A549 (cell line): ENCODE data around the gene RBM6. TPM values are rescaled to one million over a fixed set of nuclear protein-coding genes. Genes with fewer than 3 reads are reported as not detected.
A peak's percentile ranks its signal among the peaks of the same experiment; 100 is the strongest.
"Not testable (repeated sequence)": the region's sequence is repeated elsewhere in the genome, so short reads cannot be mapped to it uniquely, and the experiment has no call there.

Experiments used
- ATAC-seq, 2 experiments: fragments of 200-7000 bp in 1 of 2; fragments of >200 bp in 1 of 2; cut with Nextera tagmentation in 1 of 2; cut with Tn5 transposase in 1 of 2; 3 replicates each; pipeline versions ENCODE4 v1.8.0 to v1.9.1; 2018 to 2020; ENCODE audit warnings: mild to moderate bottlenecking in 1 of 2, moderate library complexity in 1 of 2
- CTCF ChIA-PET: fragments of 300-600 bp; sonication (Branson Sonifier 250); formaldehyde crosslinking; extraction: SDS; loops from one replicate; lab custom pipeline; 2021; ENCODE audit warnings: antibody characterized with exemption, inconsistent platforms; lab: Yijun Ruan, JAX
- POLR2A ChIA-PET: fragments of 350-600 bp; formaldehyde crosslinking; extraction: SDS; loops from one replicate; lab custom pipeline; 2021; ENCODE audit warnings: antibody characterized with exemption, inconsistent platforms; lab: Yijun Ruan, JAX
- DNase-seq, 2 experiments: peaks; one replicate each; pipeline versions ENCODE4 v3.0.0 to v3.0.0-alpha.2; 2011 to 2016; ENCODE audit warnings: low read depth in 1 of 2, low spot score in 1 of 2
- FAIRE-seq: peaks from 2 replicates; lab custom pipeline; 2011; peaks lifted over from hg19 to GRCh38; lab: Jason Lieb, UNC
- H3K27ac ChIP-seq, 2 experiments: fragments of >200 bp; sonication (Bioruptor Twin); formaldehyde crosslinking; 3 replicates each; pipeline ENCODE4 v1.5.1; 2016 to 2017
- H3K4me1 ChIP-seq: fragments of >200 bp; sonication (Bioruptor Twin); formaldehyde crosslinking; 3 replicates; pipeline ENCODE4 v1.6.1; 2016
- H3K4me2 ChIP-seq: fragments of >200 bp; sonication (Bioruptor Twin); formaldehyde crosslinking; 3 replicates; pipeline ENCODE4 v1.6.1; 2016
- H3K4me3 ChIP-seq: fragments of >200 bp; sonication (Bioruptor Twin); formaldehyde crosslinking; 3 replicates; pipeline ENCODE4 v1.5.1; 2016
- H3K9me3 ChIP-seq: fragments of >200 bp; sonication (Bioruptor Twin); formaldehyde crosslinking; 3 replicates; pipeline ENCODE4 v1.6.1; 2016
- CBX2 ChIP-seq: fragments of 200-600 bp; sonication (generic); IDR thresholded peaks from 2 replicates; pipeline ENCODE4 v1.6.1; 2016; ENCODE audit warnings: low read depth, mild to moderate bottlenecking, borderline replicate concordance
- CBX8 ChIP-seq: fragments of 200-600 bp; sonication (generic); IDR thresholded peaks from 2 replicates; pipeline ENCODE4 v1.6.1; 2016
- CEBPB ChIP-seq, 2 experiments: fragments of >200 bp in 1 of 2; sonication (Bioruptor Twin) in 1 of 2; formaldehyde crosslinking in 1 of 2; IDR thresholded peaks; 2 replicates each; pipeline ENCODE4 v1.6.1; 2012 to 2016
- EHF ChIP-seq: fragments of 250-450 bp; sonication (Bioruptor Pico); IDR thresholded peaks from 2 replicates; pipeline ENCODE4 v1.5.0; 2020; ENCODE audit warnings: mild to moderate bottlenecking
- ESRRA ChIP-seq: fragments of 150-350 bp; IDR thresholded peaks from 2 replicates; pipeline ENCODE4 v1.6.1; 2014; ENCODE audit warnings: mild to moderate bottlenecking, low read length, borderline replicate concordance
- HDAC2 ChIP-seq: fragments of 200-600 bp; sonication (generic); IDR thresholded peaks from 2 replicates; pipeline ENCODE4 v1.6.1; 2016
- HOXA7 ChIP-seq: fragments of 250-450 bp; sonication (Bioruptor Pico); IDR thresholded peaks from 2 replicates; pipeline ENCODE4 v1.5.0; 2020; ENCODE audit warnings: mild to moderate bottlenecking, moderate library complexity
- HOXB5 ChIP-seq: fragments of 250-450 bp; sonication (Bioruptor Pico); IDR thresholded peaks from 2 replicates; pipeline ENCODE4 v1.5.0; 2020; ENCODE audit warnings: mild to moderate bottlenecking, moderate library complexity
- JUN ChIP-seq, 2 experiments: fragments of >200 bp; sonication (Bioruptor Twin); formaldehyde crosslinking; IDR thresholded peaks; 2 replicates in 1 of 2; 3 replicates in 1 of 2; pipeline ENCODE4 v1.6.1; 2016 to 2017
- JUNB ChIP-seq: fragments of >200 bp; sonication (Bioruptor Twin); formaldehyde crosslinking; IDR thresholded peaks from 2 replicates; pipeline ENCODE4 v1.6.1; 2016
- MAFK ChIP-seq: fragments of 450-650 bp; IDR thresholded peaks from 2 replicates; pipeline ENCODE4 v1.6.1; 2014; ENCODE audit not compliant: partially characterized antibody
- NFE2L2 ChIP-seq: fragments of 150-350 bp; conservative IDR thresholded peaks from 2 replicates; pipeline ENCODE4 v1.6.1; 2014; ENCODE audit warnings: low read length
- NR3C1 ChIP-seq: fragments of >200 bp; sonication (Bioruptor Twin); formaldehyde crosslinking; IDR thresholded peaks from 3 replicates; pipeline ENCODE4 v1.6.1; 2017
- POLR2A ChIP-seq: IDR thresholded peaks from 2 replicates; pipeline ENCODE4 v1.6.1; 2012; ENCODE audit warnings: mild to moderate bottlenecking, low read length
- SMC3 ChIP-seq: fragments of >200 bp; sonication (Bioruptor Twin); formaldehyde crosslinking; IDR thresholded peaks from 3 replicates; pipeline ENCODE4 v1.6.1; 2018; ENCODE audit warnings: inconsistent platforms
- TP53 ChIP-seq: fragments of 250-450 bp; sonication (Bioruptor Pico); IDR thresholded peaks from 2 replicates; pipeline ENCODE4 v1.5.0; 2021; ENCODE audit warnings: mild to moderate bottlenecking, moderate library complexity
- ZFP36 ChIP-seq: fragments of 450-650 bp; IDR thresholded peaks from 2 replicates; pipeline ENCODE4 v1.6.1; 2014; ENCODE audit warnings: borderline replicate concordance; ENCODE audit not compliant: partially characterized antibody
- ZSCAN20 ChIP-seq: fragments of 250-450 bp; sonication (Bioruptor Pico); IDR thresholded peaks from 2 replicates; pipeline ENCODE4 v1.8.0; 2022; ENCODE audit warnings: mild to moderate bottlenecking, moderate library complexity
- WGBS: methylation state at CpG from one replicate; pipeline ENCODE4 v1.1.6; 2017; ENCODE audit errors: missing lambda C conversion rate; 5-methylcytosine and 5-hydroxymethylcytosine counted together
- polyA plus RNA-seq, 4 experiments: library from polyadenylated mRNA; depleted of rRNA in 3 of 4; stranded (reverse); fragments of >200 nt; fragmentation: RNase III in 1 of 4; extraction: RNeasy Plus Mini Kit Qiagen cat#74134 plus additional on column Dnase treatment in 1 of 4; gene quantifications; 2 replicates in 3 of 4; 3 replicates in 1 of 4; pipeline ENCODE4 v1.2.3, GENCODE V29; 2011 to 2017
- TF ChIP-seq, protein P1 (sequence below): IDR thresholded peaks from 2 replicates; pipeline ENCODE4 v1.6.1; 2012
- TF ChIP-seq, protein P2 (sequence below): IDR thresholded peaks from 2 replicates; pipeline ENCODE4 v1.6.1; 2012; ENCODE audit warnings: low read depth, borderline replicate concordance
- TF ChIP-seq, protein P3 (sequence below): fragments of 250-450 bp; sonication (Bioruptor Pico); IDR thresholded peaks from 2 replicates; pipeline ENCODE4 v1.5.0; 2021; ENCODE audit warnings: mild to moderate bottlenecking, moderate library complexity, borderline replicate concordance
- TF ChIP-seq, protein P4 (sequence below): fragments of >200 bp; sonication (Bioruptor Twin); formaldehyde crosslinking; IDR thresholded peaks from 2 replicates; pipeline ENCODE4 v1.6.1; 2016
- TF ChIP-seq, protein P5 (sequence below): fragments of 250-450 bp; sonication (Bioruptor Pico); IDR thresholded peaks from 2 replicates; pipeline ENCODE4 v1.5.0; 2020; ENCODE audit warnings: low read depth, mild to moderate bottlenecking, moderate library complexity
- TF ChIP-seq, protein P6 (sequence below): fragments of 150-350 bp; IDR thresholded peaks from 2 replicates; pipeline ENCODE4 v1.6.1; 2014; ENCODE audit warnings: low read depth, mild to moderate bottlenecking, low read length

Gene RBM6
- polyA plus RNA-seq, 2 of the 4 experiments (the other 2 are of a cell fraction), result 40.4 to 44.2 TPM

DNA sequence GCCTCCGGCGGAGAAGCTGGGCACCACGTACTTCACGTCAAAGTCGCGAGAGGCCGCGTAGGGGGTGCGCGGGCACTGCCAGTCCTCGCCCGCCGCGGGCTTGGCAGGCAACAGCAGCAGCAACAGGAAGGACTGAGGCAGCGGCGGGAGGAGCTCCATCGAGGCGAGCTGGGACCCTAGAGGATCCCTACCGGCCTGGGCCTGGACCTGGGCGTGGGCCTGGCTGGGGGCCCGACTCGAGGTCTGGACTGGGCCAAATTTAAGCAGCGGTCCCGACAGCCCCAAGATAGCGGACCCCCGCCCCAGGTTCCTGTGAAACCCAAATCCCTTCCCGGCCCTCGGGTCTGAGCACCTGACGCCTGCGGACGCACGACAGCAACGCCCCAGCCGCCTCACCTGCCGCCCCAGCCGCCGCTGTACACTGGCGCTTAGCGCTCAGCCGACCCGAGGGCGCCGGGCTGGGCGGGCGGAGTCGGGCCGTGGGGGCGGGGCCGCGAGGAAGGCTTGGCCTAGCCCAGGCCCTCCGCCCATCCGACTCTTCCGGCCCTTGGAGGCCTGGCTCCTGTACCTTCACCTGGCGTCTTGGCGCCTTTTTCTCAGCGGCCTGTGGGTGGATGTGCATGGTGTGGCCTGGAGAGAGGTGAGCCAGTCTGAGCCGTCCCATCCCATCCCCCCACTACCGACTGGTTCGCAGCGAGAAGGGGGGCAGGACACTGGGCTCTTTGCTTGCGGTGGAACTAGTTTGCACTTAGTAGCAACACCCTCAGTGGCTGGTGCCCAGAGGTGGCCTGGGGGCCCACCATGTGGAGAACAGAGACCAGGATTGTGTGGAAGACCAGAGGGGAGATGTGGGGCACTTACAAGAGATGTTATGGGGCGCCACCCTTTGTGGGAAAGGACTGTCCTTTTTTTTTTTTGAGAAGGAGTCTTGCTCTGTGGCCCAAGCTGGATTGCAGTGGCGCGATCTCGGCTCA is 36.2 kb upstream of the RBM6 start, which contains the start of gene MST1R:
TSS of gene MST1R (minus strand) at position 423 of the 974 bp plus-strand sequence. CDS start at position 159, 264 bp downstream.
- Histone ChIP-seq H3K4me1 (peaks cover 62% of the 10 kb centered on the region), H3K9me3 (no peaks in the 10 kb centered on the region), H3K27ac (peak within 1 kb of the TSS; percentile 85 to 93), H3K4me3 (peak within 1 kb of the TSS; percentile 34)
- CTCF ChIA-PET, result interaction anchor here (0.8 to 4.9 kb wide), 4 partner anchors 25 to 101 kb away, joined by 3 to 46 read pairs (median 15); partner anchors contain the start of gene INKA1
- ATAC-seq (peak; percentile 68 to 85), FAIRE-seq (no peak)
- 60% methylated on average over 25 of the region's 65 CpGs for WGBS
- POLR2A ChIA-PET, result no interaction called here
- no peak for TF ChIP-seq JUNB
- TF ChIP-seq HOXB5 (CRISPR knock-in tag), result no peak
- TF ChIP-seq ZFP36, result no peak
- TF ChIP-seq CBX2, result no peak
- no peak for TF ChIP-seq MAFK
- TF ChIP-seq POLR2A, result peak; percentile 48; the same call in 1 of the 2 replicates
- TF ChIP-seq JUN (IDR thresholded peaks at IDR 0.05), result peak in 1 of 2 experiments; percentile 41; a peak in 1 of 5 replicates
- TF ChIP-seq, protein P1, sequence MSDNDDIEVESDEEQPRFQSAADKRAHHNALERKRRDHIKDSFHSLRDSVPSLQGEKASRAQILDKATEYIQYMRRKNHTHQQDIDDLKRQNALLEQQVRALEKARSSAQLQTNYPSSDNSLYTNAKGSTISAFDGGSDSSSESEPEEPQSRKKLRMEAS, result peak; percentile 41; the same call in 1 of the 2 replicates
- TF ChIP-seq, protein P2, sequence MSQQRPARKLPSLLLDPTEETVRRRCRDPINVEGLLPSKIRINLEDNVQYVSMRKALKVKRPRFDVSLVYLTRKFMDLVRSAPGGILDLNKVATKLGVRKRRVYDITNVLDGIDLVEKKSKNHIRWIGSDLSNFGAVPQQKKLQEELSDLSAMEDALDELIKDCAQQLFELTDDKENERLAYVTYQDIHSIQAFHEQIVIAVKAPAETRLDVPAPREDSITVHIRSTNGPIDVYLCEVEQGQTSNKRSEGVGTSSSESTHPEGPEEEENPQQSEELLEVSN, result peak; percentile 61; the same call in 1 of the 2 replicates
- TF ChIP-seq, all 56 proteins: peak for 4
- DNase-seq, result peak; percentile 74 to 76
- peak within 1 kb of the TSS; percentile 84 for H3K4me2 ChIP-seq

DNA sequence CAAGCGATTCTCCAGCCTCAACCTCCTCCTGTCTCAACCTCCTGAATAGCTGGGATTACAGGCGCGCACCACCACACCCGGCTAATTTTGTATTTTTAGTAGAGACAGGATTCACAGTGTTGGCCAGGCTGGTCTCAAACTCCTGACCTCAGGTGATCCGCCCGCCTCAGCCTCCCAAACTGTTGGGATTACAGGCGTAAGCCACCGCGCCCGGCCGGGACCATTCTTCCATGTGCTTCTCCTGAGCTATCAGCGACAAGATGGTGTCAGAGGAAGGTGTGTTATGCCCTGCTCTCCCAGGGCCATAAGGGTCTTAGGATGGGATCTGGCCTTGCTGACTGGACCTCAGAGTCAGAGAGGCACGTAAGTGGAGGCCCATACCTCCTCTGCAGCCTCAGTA is 35.5 kb upstream of the RBM6 start:
- POLR2A ChIA-PET, ATAC-seq, FAIRE-seq, DNase-seq, H3K9me3 ChIP-seq: not testable (repeated sequence)
- peak overlapping the region; percentile 34; the same call in 1 of the 3 replicates for H3K4me3 ChIP-seq
- peak overlapping the region; percentile 85 to 93 for H3K27ac ChIP-seq
- CTCF ChIA-PET, result interaction anchor here (0.8 to 4.9 kb wide), 5 partner anchors 9 to 102 kb away, joined by 3 to 46 read pairs (median 5); partner anchors contain the start of gene INKA1
- peak overlapping the region; percentile 84 for H3K4me2 ChIP-seq
- peaks cover 59% of the 10 kb centered on the region for H3K4me1 ChIP-seq
- WGBS, result 83% methylated on average over 9 of the region's 13 CpGs

DNA sequence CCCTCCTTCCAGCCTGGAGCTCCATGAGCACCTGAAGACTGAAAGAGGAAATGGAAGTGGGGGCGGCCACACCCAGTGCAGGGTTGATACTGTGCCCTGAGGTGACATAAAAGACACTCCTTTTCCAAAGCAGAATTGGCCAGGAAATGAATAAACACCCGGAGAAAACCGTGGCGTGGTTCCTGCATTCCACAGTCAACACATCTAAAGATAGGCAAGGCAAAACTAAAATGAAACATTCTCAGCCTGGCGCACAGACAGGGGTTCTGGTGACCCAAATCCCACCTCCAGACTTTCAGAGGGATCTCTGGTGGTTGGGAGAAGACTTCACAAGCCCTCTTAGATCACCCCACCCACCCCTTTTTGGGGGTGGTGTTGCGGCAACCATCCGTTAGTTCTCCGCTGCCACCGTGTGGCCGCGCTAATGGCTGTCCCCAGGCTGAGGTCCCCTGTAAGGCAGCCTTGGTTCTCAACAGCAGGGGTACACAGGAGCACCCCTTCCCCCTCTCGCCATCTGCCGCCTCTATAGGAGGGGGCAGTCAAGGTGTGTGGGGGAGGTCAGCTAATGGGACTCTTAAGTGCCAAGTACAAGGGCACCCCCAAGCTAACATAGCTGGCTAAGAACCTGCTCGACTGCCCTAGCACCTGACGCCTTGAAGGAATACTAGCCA is 33.7 kb upstream of the RBM6 start:
- Histone ChIP-seq H3K4me1 (peaks cover 42% of the 10 kb centered on the region), H3K4me2 (peak overlapping the region; percentile 85), H3K4me3 (peak overlapping the region; percentile 24; the same call in 1 of the 3 replicates), H3K9me3 (no peaks in the 10 kb centered on the region), H3K27ac (peak overlapping the region; percentile 51 to 84)
- DNase-seq (peak; percentile 55 to 82), FAIRE-seq (no peak), ATAC-seq (peak; percentile 63 to 74; a peak in 5 of 6 replicates)
- ChIA-PET CTCF (interaction anchor here (0.6 to 4.9 kb wide), 28 partner anchors 9 to 205 kb away, joined by 3 to 46 read pairs (median 4); partner anchors contain the start of genes CAMKV, CDHR4 and INKA1), POLR2A (interaction anchor here (0.6 kb wide), 1 partner anchor 103 kb away, joined by 3 read pairs; the partner anchor contains the start of gene INKA1)
- 22% methylated on average over 8 of the region's 15 CpGs for WGBS
- TF ChIP-seq NR3C1 (no peak), SMC3 (peak; percentile 84), TP53 (no peak), POLR2A (no peak), CBX8 (no peak), CEBPB (IDR thresholded peaks at IDR 0.05) (no peak), JUNB (no peak), JUN (IDR thresholded peaks at IDR 0.05) (no peak), NFE2L2 (no peak), EHF (CRISPR knock-in tag) (no peak), HOXA7 (no peak), ESRRA (no peak), ZSCAN20 (CRISPR knock-in tag) (no peak), HDAC2 (no peak)
- TF ChIP-seq, protein P3, sequence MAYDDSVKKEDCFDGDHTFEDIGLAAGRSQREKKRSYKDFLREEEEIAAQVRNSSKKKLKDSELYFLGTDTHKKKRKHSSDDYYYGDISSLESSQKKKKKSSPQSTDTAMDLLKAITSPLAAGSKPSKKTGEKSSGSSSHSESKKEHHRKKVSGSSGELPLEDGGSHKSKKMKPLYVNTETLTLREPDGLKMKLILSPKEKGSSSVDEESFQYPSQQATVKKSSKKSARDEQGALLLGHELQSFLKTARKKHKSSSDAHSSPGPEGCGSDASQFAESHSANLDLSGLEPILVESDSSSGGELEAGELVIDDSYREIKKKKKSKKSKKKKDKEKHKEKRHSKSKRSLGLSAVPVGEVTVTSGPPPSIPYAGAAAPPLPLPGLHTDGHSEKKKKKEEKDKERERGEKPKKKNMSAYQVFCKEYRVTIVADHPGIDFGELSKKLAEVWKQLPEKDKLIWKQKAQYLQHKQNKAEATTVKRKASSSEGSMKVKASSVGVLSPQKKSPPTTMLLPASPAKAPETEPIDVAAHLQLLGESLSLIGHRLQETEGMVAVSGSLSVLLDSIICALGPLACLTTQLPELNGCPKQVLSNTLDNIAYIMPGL (CRISPR knock-in tag), result no peak
- TF ChIP-seq, protein P4, sequence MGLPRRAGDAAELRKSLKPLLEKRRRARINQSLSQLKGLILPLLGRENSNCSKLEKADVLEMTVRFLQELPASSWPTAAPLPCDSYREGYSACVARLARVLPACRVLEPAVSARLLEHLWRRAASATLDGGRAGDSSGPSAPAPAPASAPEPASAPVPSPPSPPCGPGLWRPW, result no peak
- TF ChIP-seq, protein P5, sequence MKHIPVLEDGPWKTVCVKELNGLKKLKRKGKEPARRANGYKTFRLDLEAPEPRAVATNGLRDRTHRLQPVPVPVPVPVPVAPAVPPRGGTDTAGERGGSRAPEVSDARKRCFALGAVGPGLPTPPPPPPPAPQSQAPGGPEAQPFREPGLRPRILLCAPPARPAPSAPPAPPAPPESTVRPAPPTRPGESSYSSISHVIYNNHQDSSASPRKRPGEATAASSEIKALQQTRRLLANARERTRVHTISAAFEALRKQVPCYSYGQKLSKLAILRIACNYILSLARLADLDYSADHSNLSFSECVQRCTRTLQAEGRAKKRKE (CRISPR knock-in tag), result no peak
- TF ChIP-seq, protein P6, sequence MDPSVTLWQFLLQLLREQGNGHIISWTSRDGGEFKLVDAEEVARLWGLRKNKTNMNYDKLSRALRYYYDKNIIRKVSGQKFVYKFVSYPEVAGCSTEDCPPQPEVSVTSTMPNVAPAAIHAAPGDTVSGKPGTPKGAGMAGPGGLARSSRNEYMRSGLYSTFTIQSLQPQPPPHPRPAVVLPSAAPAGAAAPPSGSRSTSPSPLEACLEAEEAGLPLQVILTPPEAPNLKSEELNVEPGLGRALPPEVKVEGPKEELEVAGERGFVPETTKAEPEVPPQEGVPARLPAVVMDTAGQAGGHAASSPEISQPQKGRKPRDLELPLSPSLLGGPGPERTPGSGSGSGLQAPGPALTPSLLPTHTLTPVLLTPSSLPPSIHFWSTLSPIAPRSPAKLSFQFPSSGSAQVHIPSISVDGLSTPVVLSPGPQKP, result no peak
